HG03103 (cell line): ENCODE results near the gene VAV2.

Experiments used
- ATAC-seq: cut with Tn5 transposase; IDR thresholded peaks from one replicate; pipeline ENCODE4 v1.9.1; 2021; ENCODE audit warnings: low read depth; ENCODE audit not compliant: unreplicated experiment

The VAV2 gene

DNA sequence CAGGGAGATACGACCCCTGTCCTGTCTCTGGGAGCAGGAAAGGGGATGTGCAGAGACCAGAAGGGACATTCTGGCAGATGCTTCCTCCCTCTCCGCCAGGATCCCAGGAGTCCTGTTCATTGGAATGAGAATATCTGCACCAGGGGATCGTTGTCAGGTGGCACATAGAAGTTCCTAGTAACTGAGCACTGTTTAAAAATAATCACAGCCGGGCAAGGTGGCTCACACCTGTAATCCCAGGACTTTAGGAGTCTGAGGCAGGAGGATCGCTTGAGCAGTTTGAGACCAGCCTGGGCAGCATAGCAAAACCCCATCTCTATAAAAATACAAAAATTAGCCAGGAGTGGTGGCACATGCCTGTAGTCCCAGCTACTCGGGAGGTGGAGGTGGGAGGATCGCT lies 266.2 kb downstream of the VAV2 start:
- no peak for ATAC-seq

DNA sequence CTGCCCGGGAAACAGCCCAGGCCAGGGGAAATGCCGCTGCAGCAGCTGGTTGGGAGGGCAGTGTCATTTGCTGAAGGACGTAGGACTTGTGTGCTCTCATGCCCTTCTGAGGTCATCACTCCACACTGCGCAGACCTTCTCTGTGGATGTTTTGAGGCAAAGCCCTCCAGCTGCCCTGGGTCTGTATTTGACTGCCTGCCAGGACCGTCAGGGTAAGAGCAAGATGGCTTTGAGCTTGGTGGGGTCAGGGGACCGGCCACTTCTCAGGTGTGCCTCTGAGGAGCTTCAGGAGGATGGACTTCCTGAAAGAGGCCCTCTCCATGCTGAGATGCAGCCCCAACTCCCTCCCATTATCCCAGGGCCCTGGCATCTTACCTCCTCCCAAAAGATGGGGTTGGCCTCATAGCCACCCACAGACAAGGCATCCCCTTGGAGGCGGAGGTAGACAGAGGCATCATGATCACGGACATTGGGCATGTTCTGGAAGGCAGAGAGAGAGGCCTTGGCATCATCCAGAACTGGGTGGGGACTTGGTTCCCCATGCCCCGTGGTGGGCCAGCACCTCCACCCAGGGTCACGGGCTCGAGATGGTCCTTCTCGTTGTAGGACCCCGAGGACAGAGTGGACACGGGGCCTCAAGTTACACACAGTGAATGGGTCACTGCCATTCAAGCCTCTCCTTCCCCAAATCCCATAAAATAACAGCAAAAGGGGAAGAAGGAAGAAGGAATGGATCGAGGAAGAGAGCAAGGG lies 273.4 kb downstream of the VAV2 start:
- no peak for ATAC-seq

DNA sequence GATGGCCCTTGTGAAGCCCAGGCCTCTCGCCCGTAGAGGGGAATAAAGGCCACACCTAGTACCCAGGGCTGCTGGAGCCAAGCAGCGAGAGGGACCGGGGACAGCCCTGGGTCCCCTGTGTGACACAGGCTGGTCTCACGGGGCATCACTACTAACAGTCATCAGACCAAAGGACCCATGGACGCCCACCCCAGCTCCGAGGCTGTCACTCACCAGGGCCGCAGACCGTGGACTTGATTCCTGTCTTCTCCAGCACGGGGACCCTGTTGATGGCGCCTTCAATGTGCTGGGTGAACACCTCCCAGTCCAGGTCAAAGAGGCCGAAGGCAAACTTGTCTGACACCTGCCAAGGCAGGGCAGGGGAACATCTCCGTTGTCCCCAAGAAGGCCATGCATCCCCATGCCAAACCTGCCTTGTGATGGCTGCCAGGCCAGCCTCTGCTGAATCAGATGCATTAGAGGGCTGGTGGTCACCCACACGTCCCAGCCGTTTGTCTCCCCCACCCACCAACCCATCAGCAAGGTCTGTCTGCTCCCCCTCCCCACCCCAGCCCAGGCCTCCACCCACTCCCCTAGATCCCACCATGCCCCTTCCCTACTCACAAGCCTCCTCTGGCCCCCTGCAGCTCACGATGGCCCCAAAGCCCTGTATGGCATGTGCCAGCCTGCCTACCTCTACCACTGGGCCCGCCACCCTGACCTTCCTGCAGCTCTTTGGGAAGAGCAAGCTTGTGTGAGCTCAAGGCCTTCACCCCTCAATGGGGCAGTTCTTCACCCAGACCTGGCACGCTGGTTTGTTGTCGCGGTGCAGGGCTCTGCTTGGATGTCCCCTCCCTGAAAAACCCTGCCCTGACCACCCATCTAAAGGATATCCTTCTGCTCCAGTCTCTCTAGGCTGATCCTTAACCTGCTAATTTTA lies 274.8 kb downstream of the VAV2 start:
- ATAC-seq = no peak

DNA sequence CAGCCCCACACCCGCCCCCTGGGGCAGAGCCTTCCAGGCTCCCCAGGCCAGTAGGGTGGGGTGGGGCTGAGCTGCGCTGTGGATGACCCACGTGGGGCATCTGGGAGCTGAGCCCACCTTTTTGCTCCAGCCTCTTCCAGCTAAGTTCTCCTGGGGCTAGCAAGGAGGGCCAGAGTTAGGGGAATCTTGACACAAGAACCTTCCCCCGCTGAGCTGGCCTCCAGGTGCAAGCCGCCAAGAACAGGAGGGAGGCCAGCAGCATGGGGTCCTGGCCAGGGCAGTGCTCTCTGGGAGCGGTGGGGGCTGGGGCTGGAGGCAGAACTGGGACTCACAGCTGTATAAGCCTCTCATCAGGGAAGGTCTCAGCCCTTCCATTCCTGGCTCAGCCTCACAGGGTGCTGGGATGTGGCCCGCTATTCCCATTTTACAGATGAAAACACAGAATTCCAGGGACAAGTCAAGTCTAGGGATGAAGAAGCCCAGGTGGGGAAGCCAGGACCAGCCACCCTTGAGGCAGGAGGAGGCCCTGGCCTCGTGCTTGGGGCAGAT lies 275.5 kb downstream of the VAV2 start:
- ATAC-seq = no peak

DNA sequence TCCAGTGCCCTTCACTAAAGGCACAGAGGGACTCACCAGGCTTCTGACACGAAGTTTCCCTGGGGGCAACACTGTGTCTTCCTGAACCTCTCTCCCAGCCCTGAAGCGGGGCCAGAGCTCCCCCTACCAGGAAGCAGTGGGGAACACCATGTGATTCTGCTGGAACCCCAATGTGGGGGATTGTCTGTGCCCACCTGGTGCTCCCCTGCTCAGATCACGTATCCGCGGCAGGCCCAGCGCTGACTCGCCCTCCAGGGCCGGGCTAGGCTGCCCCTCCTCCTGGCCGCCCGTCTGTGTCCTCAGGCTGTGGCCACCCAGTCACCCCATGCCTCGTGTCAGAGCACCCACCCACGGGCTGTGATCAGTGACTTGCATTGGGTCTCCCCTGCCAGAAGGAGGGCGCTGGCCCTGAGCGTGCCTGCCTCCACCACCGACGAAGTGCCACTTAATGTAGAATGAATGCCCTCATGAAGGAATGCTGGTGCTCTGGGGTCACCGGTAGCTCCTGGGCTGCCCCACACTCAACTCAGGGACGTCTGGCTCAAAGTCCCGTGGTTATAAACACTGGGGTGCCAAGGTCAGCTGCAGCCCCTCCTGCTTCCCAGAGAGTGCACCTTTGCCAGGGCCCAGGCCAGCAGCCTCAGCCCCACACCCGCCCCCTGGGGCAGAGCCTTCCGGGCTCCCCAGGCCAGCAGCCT lies 276.1 kb downstream of the VAV2 start:
- ATAC-seq = no peak

DNA sequence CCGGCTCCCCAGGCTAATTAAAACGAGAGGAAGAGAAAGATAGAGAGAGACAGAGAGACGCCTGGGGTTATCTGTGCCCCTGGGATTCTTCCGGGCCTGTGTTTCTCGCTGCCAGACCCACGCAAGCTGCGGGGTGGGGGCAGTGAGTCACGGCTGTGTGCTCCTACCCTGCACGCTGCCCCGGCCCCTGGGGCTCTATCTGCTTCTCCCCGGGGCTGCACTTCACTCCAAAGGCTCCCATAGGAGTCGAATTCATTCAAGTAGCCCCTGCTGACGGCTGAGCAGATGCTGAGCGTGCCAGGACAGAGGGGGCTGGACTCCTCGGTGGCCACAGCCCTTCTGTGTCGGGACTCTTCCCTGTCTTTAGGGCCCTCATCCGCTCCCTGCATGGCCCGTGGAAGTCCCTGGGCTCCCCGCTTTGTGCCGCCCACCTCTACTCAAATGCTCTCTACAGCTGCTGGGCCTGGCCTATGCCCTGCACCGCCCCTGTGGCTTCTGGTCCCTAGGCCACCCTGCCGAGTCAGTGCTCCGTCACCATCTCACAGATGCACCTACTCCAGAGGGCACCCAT lies 276.7 kb downstream of the VAV2 start:
- ATAC-seq = no peak

DNA sequence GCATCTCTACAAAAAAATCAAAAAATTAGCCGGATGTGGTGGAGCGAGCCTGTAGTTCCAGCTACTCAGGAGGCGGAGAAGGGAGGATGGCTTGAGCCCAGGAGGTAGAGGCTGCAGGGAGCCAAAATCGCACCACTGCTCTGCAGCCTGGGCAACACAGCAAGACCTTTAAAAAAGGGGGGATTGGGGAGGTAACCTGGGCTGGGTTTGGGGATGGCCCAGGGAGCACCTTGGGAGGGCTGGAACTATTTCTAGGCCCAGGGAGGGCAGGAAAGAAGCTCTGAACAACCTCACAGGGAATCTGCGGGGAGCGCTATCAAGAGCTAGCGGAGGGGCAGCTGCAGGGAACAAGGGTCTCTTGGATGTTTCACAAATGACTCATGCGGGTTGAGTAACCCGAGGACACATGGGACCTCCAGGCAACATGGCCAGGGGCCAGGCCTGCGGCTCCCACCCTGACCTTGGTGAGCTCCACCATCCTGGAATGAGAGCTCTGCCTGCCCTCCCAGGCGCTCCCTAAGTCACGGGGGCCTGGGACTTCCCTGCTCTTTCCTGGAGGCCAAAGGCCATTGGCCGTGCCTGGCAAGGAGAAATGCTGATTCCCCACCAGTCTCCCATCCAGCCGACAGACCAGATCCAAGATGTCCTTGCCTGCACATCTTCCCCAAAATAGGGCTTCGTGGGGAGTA lies 277.4 kb downstream of the VAV2 start:
- ATAC-seq = no peak

DNA sequence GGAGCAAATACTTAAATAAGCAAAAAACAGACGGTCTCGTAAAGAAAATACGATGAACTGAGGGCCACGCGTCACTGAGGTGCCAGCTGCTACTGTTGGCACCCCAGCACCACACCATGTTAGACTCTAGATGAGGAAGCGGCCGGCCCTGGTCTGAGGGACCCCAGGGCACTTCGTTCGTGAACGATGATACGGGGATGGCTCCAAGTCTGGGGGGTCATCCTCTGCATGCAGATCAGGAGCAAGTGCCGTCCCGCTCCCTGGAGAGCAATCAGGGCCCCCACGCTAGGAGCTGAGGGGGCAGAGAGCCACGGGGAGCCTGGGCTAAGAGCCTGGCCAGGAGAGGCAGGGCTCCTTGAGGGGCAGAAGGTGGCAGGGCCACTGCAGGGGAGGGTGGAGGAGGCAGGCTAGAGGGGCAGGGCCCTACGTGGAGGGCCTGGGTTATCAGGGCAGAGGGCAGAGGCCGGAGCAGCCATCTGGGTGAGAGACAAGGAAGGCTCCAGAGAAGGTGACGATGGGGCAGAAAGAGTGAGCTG lies 278.1 kb downstream of the VAV2 start:
- no peak for ATAC-seq

DNA sequence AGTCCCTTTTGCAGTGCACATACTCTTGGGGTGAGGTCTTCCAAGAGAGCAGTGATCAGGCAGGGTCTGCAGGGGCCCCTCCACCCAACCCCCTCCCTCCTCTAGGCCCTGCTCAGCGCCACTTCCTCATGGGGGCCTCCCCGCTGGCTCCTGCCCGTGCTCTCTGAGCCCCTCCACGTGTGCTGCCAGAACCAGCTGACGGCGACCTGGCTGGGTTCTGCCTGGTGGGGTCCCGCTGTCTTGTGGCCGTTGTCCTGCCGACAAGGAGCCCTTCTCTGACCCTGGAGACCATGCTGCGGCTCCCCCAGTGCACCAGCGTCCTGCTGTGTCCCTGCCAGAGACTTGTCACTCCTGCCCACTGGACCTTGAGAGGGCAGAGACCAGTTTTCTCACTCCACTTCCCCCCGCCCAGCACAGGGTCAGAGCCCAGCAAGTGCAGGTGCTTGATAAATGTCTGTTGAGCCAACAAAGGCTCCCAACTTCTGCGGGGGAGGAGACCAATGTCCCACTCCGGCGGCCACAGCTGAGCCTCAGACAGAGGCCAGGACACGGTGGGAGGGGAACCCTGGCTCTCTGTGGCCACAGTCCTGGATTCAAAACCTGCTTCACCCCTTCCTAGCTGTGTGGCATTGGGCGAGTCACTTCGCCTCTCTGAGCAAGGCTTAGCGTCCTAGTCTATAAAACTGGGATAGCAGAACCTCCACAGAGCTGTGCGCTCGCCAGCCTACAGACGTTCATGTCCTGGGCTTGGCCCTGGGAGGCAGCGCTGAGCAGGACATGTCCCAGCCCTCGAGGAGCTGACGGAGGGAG lies 278.8 kb downstream of the VAV2 start:
- no peak for ATAC-seq

DNA sequence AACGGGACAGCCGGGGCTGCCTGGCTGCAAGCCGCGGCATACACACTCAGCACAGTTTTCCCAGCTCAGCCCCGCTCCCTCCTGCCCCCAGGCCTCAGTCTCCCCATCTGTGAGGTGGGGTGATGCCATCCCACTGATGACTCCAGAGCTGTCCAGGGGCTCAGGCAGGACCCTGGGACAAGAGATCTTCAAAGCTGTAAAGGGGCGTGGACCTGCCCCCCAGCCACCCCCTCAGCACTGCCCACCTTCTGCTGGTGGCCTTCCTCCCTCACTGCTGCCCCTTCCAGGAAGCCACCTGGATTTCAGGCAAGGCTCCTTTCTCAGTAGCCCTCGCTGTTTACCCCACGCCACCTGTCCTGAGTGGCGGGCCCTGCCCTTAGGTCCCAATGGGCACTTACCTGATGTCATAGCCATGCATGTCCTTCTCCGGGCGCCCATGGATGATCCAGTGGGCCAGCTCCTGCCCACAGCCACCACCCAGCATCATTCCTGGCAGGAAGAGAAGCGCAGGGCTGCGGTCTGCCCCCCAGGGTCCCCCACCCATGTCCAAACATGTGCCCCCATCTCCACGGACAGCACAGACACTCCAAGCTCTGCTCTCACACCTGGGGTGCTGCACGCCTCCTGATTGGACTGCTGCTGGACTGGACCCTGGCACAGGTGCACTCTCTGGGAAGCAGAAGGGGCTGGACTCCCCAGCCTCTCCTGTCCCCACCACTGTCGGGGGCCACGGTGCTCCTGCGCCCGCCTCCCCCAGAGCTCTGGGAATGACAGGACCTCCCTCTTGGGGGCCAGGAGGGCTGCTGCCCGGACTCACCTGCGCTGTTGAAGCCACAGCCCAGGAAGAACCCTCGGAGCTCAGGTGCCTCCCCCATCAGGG lies 279.7 kb downstream of the VAV2 start:
- no peak for ATAC-seq
